IPS DF 6.9 (cell line): Measurements from ENCODE around the gene EIF4G2.

Experiments
- DNase-seq: peaks from one replicate; pipeline ENCODE4 v3.0.0-alpha.2; 2013; ENCODE audit warnings: low read depth, low spot score
- H3K27ac ChIP-seq: one replicate; pipeline ENCODE4 v1.5.1; 2013; ENCODE audit warnings: low read length, control low read depth
- H3K27me3 ChIP-seq: 2 replicates; pipeline ENCODE4 v1.6.1; 2013; ENCODE audit warnings: mild to moderate bottlenecking, low read length; ENCODE audit not compliant: control insufficient read depth, insufficient read depth
- H3K36me3 ChIP-seq: 2 replicates; pipeline ENCODE4 v1.6.1; 2013; ENCODE audit warnings: low read length; ENCODE audit not compliant: control insufficient read depth, insufficient read depth
- H3K4me1 ChIP-seq: 2 replicates; pipeline ENCODE4 v1.6.1; 2013; ENCODE audit warnings: low read length; ENCODE audit not compliant: control insufficient read depth, insufficient read depth
- H3K4me3 ChIP-seq: 2 replicates; pipeline ENCODE4 v1.5.1; 2013; ENCODE audit warnings: mild to moderate bottlenecking, low read length
- H3K9me3 ChIP-seq: 2 replicates; pipeline ENCODE4 v1.6.1; 2013; ENCODE audit warnings: low read length, inconsistent platforms; ENCODE audit not compliant: control insufficient read depth, insufficient read depth
- WGBS: extraction: QIAGEN DNeasy Blood & Tissue Kit; methylation state at CpG from one replicate; pipeline ENCODE4 v1.1.7; 2013; ENCODE audit warnings: mixed read lengths, missing lambda C conversion rate; ENCODE audit not compliant: insufficient read length, insufficient coverage; 5-methylcytosine and 5-hydroxymethylcytosine counted together

EIF4G2 gene

DNA sequence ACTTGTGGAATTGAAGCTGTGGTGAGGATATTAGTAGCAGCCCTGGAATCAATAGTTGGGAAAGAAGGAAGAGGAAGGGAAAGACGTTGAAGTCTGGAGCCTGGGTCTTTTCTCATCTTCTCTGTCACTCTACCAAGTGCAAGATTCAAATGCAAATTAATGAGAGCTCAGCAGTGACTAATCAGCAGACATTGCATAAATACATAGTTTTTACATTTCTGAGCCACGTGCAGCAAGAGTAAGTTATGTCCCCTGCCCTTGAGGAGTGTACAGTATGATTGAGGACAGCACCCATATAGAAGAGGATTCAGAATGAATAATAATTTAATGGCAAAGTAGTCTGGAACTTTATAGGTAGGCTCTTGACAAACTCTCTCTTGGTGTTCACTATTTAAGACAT lies 33.9 kb downstream of the EIF4G2 start:
- Histone ChIP-seq H3K27ac (no peak overlapping the region), H3K9me3 (no peaks in the 10 kb centered on the region), H3K4me1 (no peaks in the 10 kb centered on the region), H3K4me3 (no peak overlapping the region), H3K36me3 (peaks cover 14% of the 10 kb centered on the region; the same call in 1 of the 2 replicates), H3K27me3 (no peaks in the 10 kb centered on the region)
- DNase-seq: no peak
- no CpG with 5 or more reads among the region's 2 CpGs for WGBS

DNA sequence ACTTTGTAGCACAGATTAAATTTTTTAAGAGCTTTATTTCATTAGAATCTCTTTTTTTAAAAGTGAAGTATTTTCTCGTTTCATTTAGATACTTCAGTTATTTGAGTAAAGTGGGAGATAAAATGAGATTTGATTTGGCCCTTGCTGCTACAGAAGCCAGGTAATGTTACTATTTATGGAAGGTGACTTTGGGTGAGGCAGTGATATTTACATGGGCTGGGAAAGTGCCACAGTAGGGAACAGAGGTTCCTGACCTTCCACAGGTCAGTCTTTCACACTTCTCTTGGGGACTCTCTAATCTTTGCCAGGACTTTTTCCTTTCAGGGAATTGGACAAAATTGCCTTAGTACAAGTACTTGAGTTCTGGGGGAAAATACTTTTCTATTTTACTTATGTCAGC lies 37.3 kb downstream of the EIF4G2 start:
- no peak for DNase-seq
- Histone ChIP-seq H3K36me3 (peaks cover 14% of the 10 kb centered on the region; the same call in 1 of the 2 replicates), H3K4me3 (no peak overlapping the region), H3K27me3 (no peaks in the 10 kb centered on the region), H3K4me1 (no peaks in the 10 kb centered on the region), H3K9me3 (no peaks in the 10 kb centered on the region), H3K27ac (no peak overlapping the region)
- WGBS: no CpG with 5 or more reads among the region's 1 CpG

DNA sequence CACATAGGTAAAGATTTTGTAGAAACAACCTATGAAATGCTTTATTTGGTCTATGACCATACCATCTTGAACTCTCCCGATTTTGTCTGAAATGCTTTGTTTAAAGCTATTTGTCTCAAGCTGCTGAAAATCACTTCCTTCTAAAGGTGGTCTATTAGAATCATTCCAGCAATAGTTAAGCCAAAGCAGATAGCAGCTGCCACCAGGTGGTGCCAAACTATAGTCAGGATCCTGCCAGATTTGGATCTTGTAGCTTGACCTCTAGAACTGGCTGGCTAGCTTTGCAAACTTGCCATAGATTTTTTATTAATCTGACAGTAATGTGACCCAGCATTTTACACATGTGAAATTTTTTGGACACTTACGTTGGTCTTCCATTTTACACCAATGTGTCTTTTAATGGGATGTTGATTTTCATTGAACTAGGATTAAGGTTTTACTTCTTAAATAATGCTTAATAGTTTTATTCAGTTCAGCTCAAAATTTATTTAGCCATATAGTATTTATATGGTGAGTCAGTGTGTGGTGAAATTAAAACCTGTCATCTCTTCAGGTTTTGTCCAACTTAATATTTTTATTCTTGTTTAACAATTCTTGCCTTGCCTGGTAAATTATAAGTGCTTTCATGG lies 38.0 kb downstream of the EIF4G2 start:
- H3K9me3 ChIP-seq: no peaks in the 10 kb centered on the region
- H3K4me3 ChIP-seq: no peak overlapping the region
- no peaks in the 10 kb centered on the region for H3K27me3 ChIP-seq
- no peaks in the 10 kb centered on the region for H3K4me1 ChIP-seq
- no CpG with 5 or more reads among the region's 2 CpGs for WGBS
- H3K36me3 ChIP-seq: peaks cover 14% of the 10 kb centered on the region; the same call in 1 of the 2 replicates
- no peak for DNase-seq
- H3K27ac ChIP-seq: no peak overlapping the region

DNA sequence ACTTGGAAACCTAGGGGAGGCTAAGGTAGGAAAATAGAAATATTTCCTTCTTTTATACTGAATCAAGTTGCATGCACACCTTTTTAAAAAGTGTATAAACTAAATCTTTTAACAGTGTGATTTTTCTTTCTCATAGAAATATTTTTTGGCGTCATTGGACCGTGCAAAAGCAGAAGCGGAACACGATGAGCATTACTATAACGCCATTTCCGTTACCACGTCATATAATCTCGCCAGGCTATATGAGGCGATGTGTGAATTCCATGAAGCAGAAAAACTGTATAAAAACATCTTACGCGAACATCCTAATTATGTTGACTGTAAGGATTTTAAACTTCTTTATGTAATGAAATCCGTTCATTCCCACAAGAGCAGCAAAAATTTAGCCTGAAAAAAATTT lies 44.3 kb downstream of the EIF4G2 start:
- Histone ChIP-seq H3K36me3 (peaks cover 5% of the 10 kb centered on the region; the same call in 1 of the 2 replicates), H3K27me3 (no peaks in the 10 kb centered on the region), H3K27ac (no peak overlapping the region), H3K4me1 (no peaks in the 10 kb centered on the region), H3K4me3 (no peak overlapping the region), H3K9me3 (no peaks in the 10 kb centered on the region)
- WGBS: no CpG with 5 or more reads among the region's 12 CpGs
- no peak for DNase-seq

DNA sequence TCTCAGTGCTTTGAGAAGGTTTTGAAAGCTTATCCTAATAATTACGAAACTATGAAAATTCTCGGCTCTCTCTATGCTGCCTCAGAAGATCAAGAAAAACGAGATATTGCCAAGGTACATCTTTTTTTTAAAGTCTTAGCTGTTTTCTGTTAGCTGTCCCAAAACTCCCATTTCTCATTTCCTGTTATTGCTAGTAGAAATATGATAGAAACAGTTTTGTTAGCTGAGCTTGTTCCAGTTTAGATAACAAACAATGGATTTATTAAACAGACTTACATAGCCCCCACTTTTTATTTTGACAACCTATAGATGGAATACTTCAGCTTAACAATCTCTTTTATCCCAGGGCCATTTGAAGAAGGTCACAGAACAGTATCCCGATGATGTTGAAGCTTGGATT lies 45.0 kb downstream of the EIF4G2 start:
- Histone ChIP-seq H3K36me3 (peaks cover 5% of the 10 kb centered on the region; the same call in 1 of the 2 replicates), H3K4me3 (no peak overlapping the region), H3K27me3 (no peaks in the 10 kb centered on the region), H3K9me3 (no peaks in the 10 kb centered on the region), H3K27ac (no peak overlapping the region), H3K4me1 (no peaks in the 10 kb centered on the region)
- no peak for DNase-seq
- no CpG with 5 or more reads among the region's 4 CpGs for WGBS

DNA sequence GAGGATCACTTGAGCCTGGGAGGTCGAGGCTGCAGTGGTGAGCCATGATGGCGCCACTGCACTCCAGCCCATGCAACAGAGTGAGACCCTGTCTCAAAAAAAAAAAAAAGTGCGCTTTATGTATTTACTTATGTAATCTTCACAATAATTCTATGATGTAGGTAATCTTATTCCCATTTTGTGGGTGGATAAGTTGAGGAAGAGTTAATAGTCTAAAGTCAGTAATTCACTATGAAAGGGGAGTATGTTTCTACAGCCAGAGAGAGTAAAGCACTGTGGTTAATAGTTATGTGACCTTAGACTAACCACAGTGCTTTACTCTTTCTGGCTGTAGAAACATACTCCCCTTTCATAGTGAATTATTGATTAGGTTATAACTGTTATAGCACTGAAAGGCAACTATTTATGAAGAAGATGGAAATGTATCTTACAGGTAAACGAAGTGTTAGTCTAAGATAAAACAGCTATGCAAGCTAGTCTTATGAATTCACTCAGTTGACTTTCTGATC lies 45.8 kb downstream of the EIF4G2 start:
- Histone ChIP-seq H3K27me3 (no peaks in the 10 kb centered on the region), H3K9me3 (no peaks in the 10 kb centered on the region), H3K27ac (no peak overlapping the region), H3K36me3 (peaks cover 7% of the 10 kb centered on the region; the same call in 1 of the 2 replicates), H3K4me3 (no peak overlapping the region), H3K4me1 (no peaks in the 10 kb centered on the region)
- WGBS: no CpG with 5 or more reads among the region's 4 CpGs
- DNase-seq: no peak

DNA sequence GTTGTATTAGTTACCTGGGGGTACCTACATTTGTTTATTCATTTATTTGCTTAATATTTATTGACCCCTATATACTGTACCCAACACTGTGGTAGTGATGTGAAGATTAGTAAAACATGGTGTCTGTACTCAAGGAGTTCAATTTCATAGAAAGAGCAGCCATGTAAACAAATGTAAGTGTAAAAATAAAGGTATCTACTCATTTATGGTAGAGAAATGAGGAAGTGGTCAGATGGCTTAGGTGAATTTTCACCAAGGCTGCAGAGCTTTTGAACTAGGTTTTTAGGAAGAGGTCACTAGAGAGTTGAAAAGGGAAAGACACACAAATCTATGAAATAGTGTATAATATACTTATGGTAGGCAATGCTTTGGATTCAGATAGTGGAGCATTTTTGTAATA lies 46.5 kb downstream of the EIF4G2 start:
- H3K27me3 ChIP-seq: no peaks in the 10 kb centered on the region
- no peaks in the 10 kb centered on the region for H3K9me3 ChIP-seq
- DNase-seq: no peak
- H3K27ac ChIP-seq: no peak overlapping the region
- no peaks in the 10 kb centered on the region for H3K4me1 ChIP-seq
- no peak overlapping the region for H3K4me3 ChIP-seq
- peaks cover 6% of the 10 kb centered on the region; the same call in 1 of the 2 replicates for H3K36me3 ChIP-seq

DNA sequence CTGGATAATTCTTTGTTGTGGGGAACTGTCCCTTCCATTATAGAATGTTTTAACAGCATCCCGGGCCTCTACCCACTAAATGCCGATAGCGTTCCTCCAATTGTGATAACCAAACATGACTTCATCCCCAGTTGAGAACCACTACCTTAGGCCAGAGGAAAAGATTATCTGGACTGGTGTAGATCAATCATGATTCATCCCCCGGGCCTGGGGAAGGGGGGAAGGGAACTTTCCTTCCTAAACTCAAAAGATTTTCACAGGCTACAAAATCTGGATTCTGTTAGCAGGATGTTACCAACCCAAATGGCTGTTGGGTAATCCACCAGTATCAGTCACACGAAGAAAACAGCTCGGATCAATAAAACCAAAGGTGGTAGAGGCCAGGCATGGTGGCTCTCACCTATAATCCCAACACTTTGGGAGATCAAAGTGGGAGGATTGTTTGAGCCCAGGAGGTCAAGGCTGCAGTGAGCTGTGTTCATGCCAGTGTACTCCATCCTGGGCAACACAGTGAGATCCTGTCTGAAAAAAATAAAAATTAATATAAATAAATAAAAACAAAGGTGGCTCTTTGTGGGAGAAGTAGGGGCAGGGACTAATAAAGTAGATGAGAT lies 47.5 kb downstream of the EIF4G2 start:
- H3K4me1 ChIP-seq: no peaks in the 10 kb centered on the region
- peaks cover 7% of the 10 kb centered on the region; the same call in 1 of the 2 replicates for H3K36me3 ChIP-seq
- no peak overlapping the region for H3K4me3 ChIP-seq
- no peak for DNase-seq
- H3K9me3 ChIP-seq: no peaks in the 10 kb centered on the region
- no peaks in the 10 kb centered on the region for H3K27me3 ChIP-seq
- no CpG with 5 or more reads among the region's 6 CpGs for WGBS
- no peak overlapping the region for H3K27ac ChIP-seq

DNA sequence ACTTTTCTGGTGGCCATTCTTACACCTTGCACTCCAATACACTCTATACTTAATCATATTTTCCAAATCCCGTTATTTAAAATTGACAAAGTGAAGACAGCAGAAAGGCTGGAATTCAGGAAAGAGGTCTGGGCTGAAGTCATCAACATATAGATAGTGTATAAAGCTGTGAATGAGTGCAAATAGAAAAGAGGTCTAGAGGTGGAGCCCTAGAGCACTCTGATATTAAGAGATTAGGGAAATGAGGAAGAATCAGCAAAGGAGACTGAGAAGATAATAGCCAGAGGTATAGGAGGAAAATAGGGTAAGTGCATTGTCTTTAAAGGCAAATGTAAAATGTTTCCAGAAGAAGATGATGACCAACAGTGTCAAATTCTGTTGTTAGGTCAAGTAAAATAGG lies 49.8 kb downstream of the EIF4G2 start:
- Histone ChIP-seq H3K9me3 (no peaks in the 10 kb centered on the region), H3K27ac (no peak overlapping the region), H3K27me3 (no peaks in the 10 kb centered on the region), H3K4me3 (no peak overlapping the region), H3K4me1 (no peaks in the 10 kb centered on the region), H3K36me3 (peaks cover 7% of the 10 kb centered on the region; the same call in 1 of the 2 replicates)
- 100% methylated on average over 1 of the region's 1 CpG for WGBS
- DNase-seq: no peak

DNA sequence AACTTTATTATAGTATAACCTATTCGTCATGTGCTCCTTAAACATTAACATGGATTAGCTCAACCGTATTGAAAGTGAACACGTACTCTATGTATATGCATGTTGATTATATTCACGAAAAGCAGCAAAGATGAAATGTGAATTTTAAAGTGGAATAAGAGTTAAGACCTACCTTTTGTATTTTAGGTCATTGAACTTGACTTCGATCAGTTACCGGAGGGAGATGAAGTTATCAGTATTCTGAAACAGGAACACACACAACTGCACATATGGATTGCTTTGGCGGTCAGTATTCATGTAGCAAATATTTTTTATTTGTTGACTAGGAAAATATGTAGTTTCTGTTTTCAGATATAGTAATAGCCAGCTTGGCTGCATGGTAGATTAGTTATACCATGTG lies 56.2 kb downstream of the EIF4G2 start:
- no peak for DNase-seq
- H3K9me3 ChIP-seq: no peaks in the 10 kb centered on the region
- no peak overlapping the region for H3K4me3 ChIP-seq
- no peaks in the 10 kb centered on the region for H3K4me1 ChIP-seq
- no peaks in the 10 kb centered on the region for H3K27me3 ChIP-seq
- H3K36me3 ChIP-seq: peaks cover 3% of the 10 kb centered on the region; the same call in 1 of the 2 replicates
- WGBS: no CpG with 5 or more reads among the region's 7 CpGs
- H3K27ac ChIP-seq: no peak overlapping the region

DNA sequence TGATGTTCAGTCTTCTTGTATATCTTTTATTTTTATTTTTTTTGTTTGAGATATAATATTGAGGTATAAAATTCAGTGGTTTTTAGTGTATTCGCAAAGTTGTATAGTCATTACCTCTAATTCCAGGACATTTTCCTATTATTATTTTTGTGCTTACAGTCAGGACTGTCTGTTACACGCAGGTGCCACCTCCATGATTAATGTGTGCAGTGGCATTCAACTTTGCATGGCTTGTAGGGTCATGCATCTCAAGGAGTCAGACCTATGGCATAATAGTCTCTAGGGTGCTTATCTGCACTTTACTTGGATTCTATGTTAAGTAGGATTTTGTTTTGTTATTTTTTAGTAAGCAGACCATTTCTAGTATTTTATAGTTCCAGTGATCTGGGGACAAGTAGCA lies 56.7 kb downstream of the EIF4G2 start:
- Histone ChIP-seq H3K9me3 (no peaks in the 10 kb centered on the region), H3K4me3 (no peak overlapping the region; the same call in 1 of the 2 replicates), H3K27me3 (no peaks in the 10 kb centered on the region), H3K36me3 (no peaks in the 10 kb centered on the region), H3K27ac (no peak overlapping the region), H3K4me1 (no peaks in the 10 kb centered on the region)
- DNase-seq: no peak
- WGBS: no CpG with 5 or more reads among the region's 2 CpGs
